Left forelimb (tissue), 1 donor: ENCODE measurements around the gene CCDC77.
"Not testable (repeated sequence)": the region's sequence is repeated elsewhere in the genome, so short reads cannot be mapped to it uniquely, and the experiment has no call there.

Experiments
- DNase-seq: peaks from one replicate; pipeline ENCODE4 v3.0.0-alpha.2; 2018; ENCODE audit warnings: low spot score

Gene CCDC77

DNA sequence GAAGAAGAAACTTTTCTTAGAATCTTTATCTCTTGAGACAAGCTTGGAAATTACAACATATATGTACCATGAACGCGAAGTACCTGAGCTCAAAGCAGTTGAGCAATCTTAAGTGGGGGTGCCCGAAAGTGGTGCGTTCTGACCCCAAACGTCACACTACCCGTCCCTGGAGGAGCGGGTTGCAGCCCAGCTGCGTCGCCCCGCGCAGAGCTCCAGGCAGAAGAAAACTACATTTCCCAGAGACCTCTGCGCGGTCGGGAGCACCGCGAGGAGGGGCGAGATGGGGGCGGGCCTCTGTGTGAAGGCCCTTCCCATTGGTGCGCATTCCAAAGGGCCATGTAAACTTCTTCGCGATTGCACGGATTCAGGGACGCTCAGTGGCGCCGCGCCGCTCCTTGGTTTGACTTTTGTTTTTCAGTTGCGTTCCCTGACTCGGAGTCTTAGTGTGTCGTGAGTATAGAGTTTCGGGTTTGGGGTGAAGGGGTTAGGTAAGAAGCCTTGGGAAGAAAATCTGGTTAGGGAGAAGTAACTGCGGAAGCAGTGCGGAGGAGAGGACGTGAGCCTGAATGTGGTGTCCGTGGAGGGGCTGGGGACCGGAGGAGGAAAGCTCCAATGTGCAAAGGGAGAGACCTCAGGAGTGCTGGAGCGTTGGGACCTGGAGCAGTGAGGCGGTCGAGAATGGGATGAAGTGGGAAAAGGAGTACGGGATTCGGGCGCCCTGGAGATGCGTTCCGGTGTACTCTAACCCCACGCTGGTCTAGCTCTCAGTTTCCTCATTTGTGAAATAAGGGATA, at the start of gene CCDC77:
TSS of gene CCDC77 (plus strand) at position 410 of the 794 bp plus-strand sequence. CDS start 7,740 bp downstream, outside the sequence.
- peak; percentile 96 for DNase-seq

DNA sequence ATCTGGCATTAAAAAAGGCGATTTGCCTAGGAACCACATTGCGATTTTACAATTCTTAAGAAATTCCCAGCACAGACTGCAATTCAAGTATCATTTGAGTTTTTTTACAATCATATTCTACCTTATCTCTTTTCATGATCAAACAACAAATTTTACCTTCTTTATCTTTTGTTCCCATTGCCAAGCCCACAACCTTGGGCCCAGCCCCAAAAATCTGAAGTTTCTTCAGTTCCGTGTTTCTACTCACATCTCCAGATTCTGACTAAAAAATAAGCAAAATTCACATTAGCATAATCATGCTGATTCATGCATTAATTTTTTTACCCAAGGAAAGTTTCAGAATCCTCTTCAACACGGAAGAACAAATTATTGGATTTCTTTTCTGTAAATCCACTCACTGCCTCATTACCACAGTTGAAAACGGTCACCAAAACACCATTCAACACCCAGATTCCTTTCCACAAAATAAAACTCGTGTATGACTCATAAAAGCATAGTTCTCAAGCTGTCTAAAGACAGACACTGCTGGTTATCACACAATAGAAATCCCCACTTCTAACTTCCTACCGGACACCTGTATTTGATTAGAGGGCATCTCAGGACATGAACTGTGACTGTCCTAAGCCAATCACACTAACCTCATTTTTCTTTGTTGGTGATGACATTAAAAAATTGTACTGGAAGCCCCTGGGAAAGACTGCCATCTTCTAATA, 45.0 kb upstream of the CCDC77 start:
- no peak for DNase-seq

DNA sequence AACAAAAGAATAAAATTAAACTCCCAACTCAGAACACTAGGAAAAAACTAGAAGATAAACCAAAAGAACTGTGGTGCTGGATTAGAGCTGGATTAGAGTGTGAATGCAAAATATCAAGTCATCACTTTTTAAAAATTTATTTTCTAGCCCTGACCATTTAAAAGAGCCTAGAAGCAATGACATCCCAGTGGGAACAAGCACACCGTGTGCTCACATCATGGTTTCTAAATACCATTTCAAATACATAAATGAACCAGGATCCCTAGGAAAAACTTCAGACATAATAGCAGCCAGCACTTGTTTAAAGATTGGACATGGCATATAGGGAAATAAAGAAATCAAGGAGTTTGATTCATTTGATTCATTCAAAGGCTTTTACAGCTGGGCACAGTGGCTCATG, 42.4 kb upstream of the CCDC77 start:
- no peak for DNase-seq

- no peak for DNase-seq
Observed at GRCh38 chr12:366820-367219, 34.6 kb upstream of the CCDC77 start.

GRCh38 chr12:367972-368371, 33.5 kb upstream of the CCDC77 start:
- DNase-seq, result no peak

- DNase-seq, result not testable (repeated sequence)
Observed at GRCh38 chr12:370739-371485, 30.5 kb upstream of the CCDC77 start.

GRCh38 chr12:386651-387050, 14.8 kb upstream of the CCDC77 start:
- no peak for DNase-seq

GRCh38 chr12:388012-388411, 13.4 kb upstream of the CCDC77 start:
- DNase-seq, result no peak

GRCh38 chr12:388541-389141, 12.8 kb upstream of the CCDC77 start:
- no peak for DNase-seq

- peak; percentile 98 for DNase-seq
Observed at GRCh38 chr12:389142-390096, 12.0 kb upstream of the CCDC77 start, which contains the start of gene KDM5A. KDM5A (minus strand) TSS chr12:389320; CDS start chr12:389091, 229 bp downstream.

DNA sequence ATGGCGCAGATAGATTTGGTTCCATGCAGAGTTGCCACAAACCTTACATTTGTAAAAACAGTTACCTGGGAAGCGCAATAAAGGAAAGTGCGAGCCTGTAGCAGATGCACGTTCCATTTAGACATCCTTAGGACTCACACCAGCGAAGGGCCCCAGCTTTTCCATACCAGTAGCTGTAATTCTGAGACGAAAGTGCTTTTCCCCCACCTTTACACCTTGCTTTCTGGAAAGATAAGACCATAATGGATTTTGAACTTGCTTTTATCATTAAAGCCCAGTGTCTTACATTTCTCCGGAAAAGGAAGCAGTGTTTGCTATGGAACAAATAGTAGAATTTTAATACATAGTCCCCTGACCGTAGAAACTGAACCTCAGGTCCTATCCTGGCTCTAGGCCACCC, 616 bp upstream of the CCDC77 start:
- no peak for DNase-seq

DNA sequence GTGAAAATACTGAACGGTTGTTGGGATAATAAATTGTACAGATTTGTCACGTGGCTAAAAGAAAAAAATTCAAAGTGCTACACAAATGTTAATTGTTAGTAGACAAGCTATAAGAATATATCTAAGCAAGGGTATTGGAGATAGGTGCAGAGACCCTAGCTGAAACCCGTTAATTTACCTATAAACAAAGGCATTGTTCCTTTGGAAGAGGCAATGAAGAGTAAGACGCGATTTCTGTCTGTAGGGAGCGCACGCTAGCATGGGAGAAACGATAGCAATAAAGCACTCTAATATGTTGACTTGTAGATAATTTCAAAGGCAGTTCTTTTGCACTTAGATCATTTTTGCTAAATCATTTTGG, 565 bp downstream of the CCDC77 start:
- DNase-seq, result no peak

GRCh38 chr12:414859-415258, 13.4 kb downstream of the CCDC77 start:
- DNase-seq, result no peak

DNA sequence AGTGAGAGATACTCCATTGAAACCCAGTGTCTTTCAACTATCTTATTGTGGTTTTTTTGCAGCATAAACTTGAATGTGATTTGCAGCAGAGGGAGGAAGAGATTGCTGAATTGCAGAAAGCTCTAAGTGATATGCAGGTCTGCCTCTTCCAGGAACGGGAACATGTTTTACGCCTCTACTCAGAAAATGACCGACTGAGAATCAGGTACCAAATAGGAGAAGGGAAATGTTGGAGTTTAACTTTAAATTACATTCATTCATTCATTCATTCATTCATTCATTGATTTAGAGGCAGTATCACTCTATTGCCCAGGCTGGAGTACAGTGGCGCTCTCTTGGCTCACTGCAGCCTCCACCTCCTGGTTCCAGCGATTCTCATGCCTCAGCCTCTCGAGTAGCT, 17.0 kb downstream of the CCDC77 start:
- DNase-seq, result no peak

DNA sequence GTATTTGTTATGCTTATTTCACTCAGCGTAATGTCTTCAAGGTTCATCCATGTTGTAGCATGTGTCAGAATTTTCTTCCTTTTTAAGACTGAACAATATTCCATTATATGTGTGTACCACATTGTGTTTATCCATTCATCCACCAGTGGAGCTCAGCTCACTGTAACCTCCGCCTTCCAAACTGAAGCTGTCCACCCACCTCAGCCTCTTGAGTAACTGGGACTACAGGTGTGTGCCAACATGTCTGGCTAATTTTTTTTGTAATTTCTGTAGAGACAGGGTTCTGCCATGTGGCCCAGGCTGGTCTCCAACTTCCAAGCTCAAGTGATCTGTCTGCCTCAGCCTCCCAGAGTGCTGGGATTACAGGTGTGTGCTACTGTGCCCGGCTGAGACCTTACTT, 21.1 kb downstream of the CCDC77 start:
- no peak for DNase-seq

DNA sequence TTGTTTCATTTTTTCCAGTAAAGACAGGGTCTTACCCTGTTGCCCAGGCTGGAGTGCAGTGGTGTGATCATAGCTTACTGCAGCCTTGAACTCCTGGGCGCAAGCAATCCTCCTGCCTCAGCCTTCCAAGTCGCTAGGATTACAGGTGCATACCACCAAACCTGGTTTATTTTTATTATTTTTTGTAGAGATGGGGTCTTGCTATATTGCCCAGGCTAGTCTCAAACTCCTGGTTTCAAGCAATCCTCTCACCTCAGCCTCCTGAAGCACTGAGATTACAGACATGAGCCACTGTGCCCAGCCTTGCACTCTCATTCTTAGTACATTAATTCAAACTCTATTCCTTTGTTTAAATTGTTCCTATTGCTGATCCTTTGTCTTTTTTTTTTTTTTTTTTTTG, 34.3 kb downstream of the CCDC77 start:
- not testable (repeated sequence) for DNase-seq

DNA sequence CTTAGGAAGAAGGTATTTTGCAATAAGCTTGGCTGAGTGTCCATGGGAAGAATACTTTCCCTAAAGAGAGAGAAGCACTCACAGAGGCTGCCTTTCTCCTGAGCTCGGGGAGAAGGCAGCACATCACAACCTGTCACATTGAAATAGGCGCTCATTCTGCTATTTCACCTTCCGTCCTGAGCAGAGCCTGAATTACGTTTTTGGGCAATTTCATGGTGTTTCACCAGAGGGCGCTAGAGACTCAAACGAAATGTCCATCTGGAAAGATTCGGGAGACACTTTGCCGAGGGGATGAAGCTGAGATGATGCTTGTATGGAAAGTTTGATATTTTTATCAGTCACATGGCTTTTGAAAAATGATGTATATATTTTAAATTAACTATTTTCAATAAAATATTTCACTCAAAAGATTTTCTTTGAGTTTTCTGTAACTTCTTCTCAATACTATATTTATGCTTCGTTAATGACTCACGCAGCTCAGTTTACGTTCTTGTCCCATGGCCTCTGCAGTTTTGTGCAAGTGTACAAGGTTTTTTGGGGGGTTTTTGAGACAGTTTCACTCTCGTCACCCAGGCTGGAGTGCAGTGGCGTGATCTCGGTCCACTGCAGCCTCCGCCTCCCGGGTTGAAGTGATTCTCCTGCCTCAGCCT, 40.9 kb downstream of the CCDC77 start:
- DNase-seq, result no peak

DNA sequence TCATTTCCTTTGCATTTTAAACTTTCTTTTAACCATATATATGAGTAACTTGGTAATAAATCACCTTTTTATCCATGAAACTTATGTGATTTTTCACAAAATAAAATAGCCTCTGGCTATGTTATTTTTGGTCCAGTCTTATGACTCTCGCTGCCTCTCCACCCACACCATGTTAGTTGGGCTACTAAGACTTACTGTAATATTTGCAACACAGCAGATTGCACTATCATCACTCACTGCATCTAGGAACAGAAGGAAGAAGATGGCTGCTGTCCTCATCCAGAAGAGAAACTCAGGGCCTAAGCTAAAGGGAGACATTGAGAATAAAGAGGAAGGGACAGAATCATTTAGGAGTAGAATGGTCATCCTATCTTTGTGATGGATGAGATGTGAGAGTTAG, 45.7 kb downstream of the CCDC77 start:
- DNase-seq, result no peak

GRCh38 chr12:449203-449602, 47.8 kb downstream of the CCDC77 start:
- no peak for DNase-seq

DNA sequence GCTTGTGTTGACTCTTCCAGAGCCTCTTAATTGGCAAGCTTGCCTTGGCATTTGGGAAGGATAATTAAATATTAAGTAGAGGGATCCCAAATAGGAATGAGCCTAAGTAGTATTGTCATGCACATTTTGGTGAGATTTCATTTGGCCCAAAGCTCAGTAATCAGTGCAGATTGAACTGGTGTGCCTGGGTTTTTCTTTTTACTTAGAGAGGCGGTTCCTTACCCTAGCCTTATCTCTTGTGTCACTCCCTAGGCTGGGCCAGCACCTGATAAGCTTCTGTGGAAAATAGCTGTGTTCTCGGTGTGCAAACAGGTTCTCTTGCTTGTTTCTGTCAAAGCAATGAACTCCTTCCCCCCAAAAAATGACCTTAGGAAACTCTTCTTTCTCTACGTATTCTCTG, 49.0 kb downstream of the CCDC77 start:
- no peak for DNase-seq
